Skeletal muscle satellite cell (primary cell): ENCODE data around the gene GNG8.

ENCODE experiments used
- H3K27me3 ChIP-seq: 2 replicates; pipeline ENCODE4 v1.7.0; 2013; ENCODE audit warnings: low read length; ENCODE audit not compliant: control insufficient read depth, insufficient read depth
- H3K36me3 ChIP-seq: 2 replicates; pipeline ENCODE4 v1.7.0; 2013; ENCODE audit warnings: mild to moderate bottlenecking, control low read depth, low read length; ENCODE audit not compliant: insufficient read depth
- H3K4me1 ChIP-seq: 2 replicates; pipeline ENCODE4 v1.7.0; 2013; ENCODE audit warnings: low read length; ENCODE audit not compliant: control insufficient read depth, insufficient read depth
- H3K4me2 ChIP-seq: 2 replicates; pipeline ENCODE4 v1.7.0; 2013; ENCODE audit warnings: mild to moderate bottlenecking, low read length
- H3K4me3 ChIP-seq: 2 replicates; pipeline ENCODE4 v1.7.0; 2013; ENCODE audit warnings: low read length
- H3K9ac ChIP-seq: 2 replicates; pipeline ENCODE4 v1.7.0; 2013; ENCODE audit warnings: mild to moderate bottlenecking, low read depth, low read length, moderate library complexity
- H3K9me3 ChIP-seq: replicated peaks from 2 replicates; pipeline ENCODE4 v1.7.0; 2013; ENCODE audit warnings: mild to moderate bottlenecking, control low read depth, low read length

The GNG8 gene

GRCh38 chr19:46624958-46625661, 10.9 kb downstream of the GNG8 start, which contains the start of gene PTGIR:
TSS of gene PTGIR (minus strand) at chr19:46625089. CDS start at chr19:46624225, 864 bp downstream.
- Histone ChIP-seq H3K36me3 (no peaks in the 10 kb centered on the region), H3K9ac (no peak within 1 kb of the TSS), H3K9me3 (no peaks in the 10 kb centered on the region), H3K27me3 (peaks cover 10% of the 10 kb centered on the region), H3K4me3 (no peak within 1 kb of the TSS), H3K4me1 (peaks cover 18% of the 10 kb centered on the region), H3K4me2 (peak within 1 kb of the TSS; percentile 52)

- Histone ChIP-seq H3K27me3 (peaks cover 10% of the 10 kb centered on the region), H3K4me1 (peaks cover 23% of the 10 kb centered on the region), H3K4me3 (no peak overlapping the region), H3K9ac (no peak overlapping the region), H3K4me2 (no peak overlapping the region), H3K36me3 (no peaks in the 10 kb centered on the region), H3K9me3 (no peaks in the 10 kb centered on the region)
These were observed 12.0 kb downstream of the GNG8 start for GRCh38 chr19:46623915-46624502.

DNA sequence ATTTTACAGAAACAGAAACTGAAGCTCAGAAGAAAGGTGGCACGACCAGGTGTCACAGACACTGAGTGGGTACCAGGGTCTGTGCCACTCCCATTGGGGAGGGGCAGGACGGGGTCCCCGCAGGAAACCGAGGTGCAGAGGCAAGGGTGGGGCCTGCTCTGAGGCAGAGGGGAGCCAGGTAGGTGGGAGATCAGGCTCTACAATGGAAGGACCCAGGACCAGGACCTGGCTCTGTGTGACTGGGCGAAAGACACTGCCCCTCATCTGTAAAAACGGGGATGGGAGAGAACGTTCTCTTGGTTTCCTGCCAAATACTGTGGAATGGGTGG, 13.9 kb downstream of the GNG8 start:
- no peaks in the 10 kb centered on the region for H3K9me3 ChIP-seq
- H3K27me3 ChIP-seq, result peaks cover 6% of the 10 kb centered on the region
- H3K4me1 ChIP-seq, result peaks cover 25% of the 10 kb centered on the region
- H3K36me3 ChIP-seq, result no peaks in the 10 kb centered on the region
- H3K4me3 ChIP-seq, result no peak overlapping the region
- H3K9ac ChIP-seq, result no peak overlapping the region
- H3K4me2 ChIP-seq, result no peak overlapping the region

- Histone ChIP-seq H3K36me3 (no peaks in the 10 kb centered on the region), H3K9me3 (no peaks in the 10 kb centered on the region), H3K9ac (no peak overlapping the region), H3K4me2 (peak overlapping the region; percentile 31), H3K4me3 (no peak overlapping the region), H3K27me3 (peaks cover 6% of the 10 kb centered on the region), H3K4me1 (peaks cover 31% of the 10 kb centered on the region)
These were observed 14.5 kb downstream of the GNG8 start for GRCh38 chr19:46621191-46622117.

DNA sequence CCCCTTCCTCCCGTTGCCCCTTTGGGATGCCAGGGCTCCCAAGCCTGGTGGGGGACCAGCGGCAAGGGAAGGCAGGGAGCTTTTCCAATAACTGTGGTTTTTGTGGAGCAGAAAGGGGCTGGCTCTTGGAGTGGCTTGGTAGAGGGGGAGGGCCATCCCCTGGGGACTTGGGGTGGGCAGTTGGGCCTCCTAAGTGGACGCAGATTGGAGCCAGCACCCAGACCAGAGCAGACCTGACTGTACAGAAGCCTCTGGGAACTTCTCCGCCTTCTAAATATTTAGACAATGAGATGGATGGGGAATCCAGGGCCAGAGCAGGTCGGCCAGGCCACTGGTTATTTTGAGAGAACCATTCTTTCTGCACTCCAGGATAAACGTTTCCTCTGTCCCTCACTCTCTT, 15.3 kb downstream of the GNG8 start:
- H3K4me2 ChIP-seq, result no peak overlapping the region
- H3K9ac ChIP-seq, result no peak overlapping the region
- H3K27me3 ChIP-seq, result peaks cover 6% of the 10 kb centered on the region
- H3K4me1 ChIP-seq, result peaks cover 31% of the 10 kb centered on the region
- no peaks in the 10 kb centered on the region for H3K9me3 ChIP-seq
- H3K4me3 ChIP-seq, result no peak overlapping the region
- H3K36me3 ChIP-seq, result no peaks in the 10 kb centered on the region

- H3K4me3 ChIP-seq, result no peak overlapping the region
- peaks cover 26% of the 10 kb centered on the region for H3K4me1 ChIP-seq
- no peak overlapping the region for H3K4me2 ChIP-seq
- H3K27me3 ChIP-seq, result peaks cover 6% of the 10 kb centered on the region
- no peak overlapping the region for H3K9ac ChIP-seq
- H3K36me3 ChIP-seq, result no peaks in the 10 kb centered on the region
- H3K9me3 ChIP-seq, result no peaks in the 10 kb centered on the region
These were observed 15.7 kb downstream of the GNG8 start for GRCh38 chr19:46620267-46620666.

DNA sequence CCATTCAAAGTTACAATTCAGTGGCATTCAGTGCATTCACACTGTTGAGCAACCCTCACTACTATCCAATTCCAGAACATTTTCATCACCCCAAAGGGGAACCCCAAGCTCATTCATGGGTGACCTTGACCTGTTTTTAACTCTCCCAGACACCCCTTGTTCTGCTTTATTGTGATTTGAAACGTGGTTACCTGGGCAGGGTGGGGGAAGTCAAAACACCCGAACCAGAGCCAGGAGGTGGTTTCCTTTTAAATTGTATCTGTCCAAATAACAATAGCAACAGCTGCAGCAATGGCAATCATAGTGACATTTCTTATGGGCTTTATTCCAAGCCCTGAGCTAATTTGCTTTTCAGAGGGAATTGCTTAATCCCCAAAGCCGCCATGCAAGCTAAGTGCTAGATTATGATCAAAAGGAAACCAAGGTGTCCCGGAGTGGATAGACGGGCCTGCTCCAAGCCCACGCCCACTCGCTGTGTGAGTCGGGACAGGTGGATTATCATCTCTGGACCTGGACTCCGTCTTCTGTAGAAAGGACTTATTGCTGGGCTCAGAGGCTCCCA, 17.3 kb downstream of the GNG8 start:
- Histone ChIP-seq H3K4me1 (peaks cover 20% of the 10 kb centered on the region), H3K4me3 (no peak overlapping the region), H3K36me3 (no peaks in the 10 kb centered on the region), H3K9me3 (no peaks in the 10 kb centered on the region), H3K9ac (no peak overlapping the region), H3K27me3 (peaks cover 6% of the 10 kb centered on the region), H3K4me2 (no peak overlapping the region)

GRCh38 chr19:46617601-46618000, 18.4 kb downstream of the GNG8 start:
- Histone ChIP-seq H3K9ac (no peak overlapping the region), H3K4me2 (no peak overlapping the region), H3K27me3 (peaks cover 6% of the 10 kb centered on the region), H3K9me3 (no peaks in the 10 kb centered on the region), H3K4me3 (no peak overlapping the region), H3K36me3 (no peaks in the 10 kb centered on the region), H3K4me1 (peaks cover 20% of the 10 kb centered on the region)

GRCh38 chr19:46616631-46617322, 19.2 kb downstream of the GNG8 start:
- peaks cover 20% of the 10 kb centered on the region for H3K4me1 ChIP-seq
- no peaks in the 10 kb centered on the region for H3K36me3 ChIP-seq
- H3K9me3 ChIP-seq, result no peaks in the 10 kb centered on the region
- no peak overlapping the region for H3K4me3 ChIP-seq
- no peak overlapping the region for H3K9ac ChIP-seq
- H3K27me3 ChIP-seq, result peaks cover 6% of the 10 kb centered on the region
- H3K4me2 ChIP-seq, result peak overlapping the region; percentile 51

DNA sequence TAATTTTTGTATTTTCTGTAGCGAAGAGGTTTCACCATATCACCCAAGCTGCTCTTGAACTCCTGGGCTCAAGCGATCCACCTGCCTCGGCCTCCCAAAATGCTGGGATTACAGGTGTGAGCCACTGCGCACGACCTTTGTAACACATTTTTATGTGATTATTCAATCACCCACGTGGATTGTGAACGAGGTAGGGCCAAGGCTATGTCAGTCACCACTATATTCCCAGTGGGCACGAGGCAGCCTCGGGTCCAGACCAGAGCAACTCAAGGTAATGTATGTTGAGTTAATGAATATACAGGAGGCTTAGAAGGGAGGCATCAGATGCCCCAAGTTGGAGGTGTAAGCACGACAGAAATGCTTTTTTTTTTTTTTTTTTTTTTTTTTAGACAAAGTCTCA, 20.0 kb downstream of the GNG8 start:
- no peak overlapping the region for H3K4me3 ChIP-seq
- H3K9me3 ChIP-seq, result no peaks in the 10 kb centered on the region
- H3K4me2 ChIP-seq, result no peak overlapping the region
- peaks cover 14% of the 10 kb centered on the region for H3K4me1 ChIP-seq
- H3K36me3 ChIP-seq, result peaks cover under 1% of the 10 kb centered on the region
- peaks cover under 1% of the 10 kb centered on the region for H3K27me3 ChIP-seq
- no peak overlapping the region for H3K9ac ChIP-seq
